Mesendoderm (in vitro differentiated cells): ENCODE results near the gene NEGR1.

ENCODE experiments used
- DNase-seq: peaks from one replicate; pipeline ENCODE4 v3.0.0; 2013
- H2AK5ac ChIP-seq: 2 replicates; pipeline ENCODE4 v1.6.1; 2013; ENCODE audit warnings: low read length, inconsistent platforms
- H2BK120ac ChIP-seq: 2 replicates; pipeline ENCODE4 v1.6.1; 2013; ENCODE audit warnings: low read depth, mild to moderate bottlenecking, low read length, moderate library complexity, mixed read lengths
- H2BK15ac ChIP-seq: replicated peaks from 2 replicates; pipeline ENCODE4 v1.6.1; 2013; ENCODE audit warnings: low read depth, mild to moderate bottlenecking, moderate library complexity
- H2BK5ac ChIP-seq: 2 replicates; pipeline ENCODE4 v1.6.1; 2013; ENCODE audit warnings: low read length, inconsistent platforms
- H3K18ac ChIP-seq: 2 replicates; pipeline ENCODE4 v1.6.1; 2013; ENCODE audit warnings: mild to moderate bottlenecking, low read length, mixed read lengths
- H3K23ac ChIP-seq: one replicate; pipeline ENCODE4 v1.6.1; 2013; ENCODE audit warnings: low read length
- H3K27ac ChIP-seq: 2 replicates; pipeline ENCODE4 v1.5.1; 2013; ENCODE audit warnings: low read depth, mild to moderate bottlenecking, inconsistent platforms, low read length, moderate library complexity
- H3K27me3 ChIP-seq: 2 replicates; pipeline ENCODE4 v1.6.1; 2013; ENCODE audit warnings: low read length, control low read depth, mild to moderate bottlenecking, inconsistent platforms; ENCODE audit not compliant: insufficient read depth, poor library complexity
- H3K36me3 ChIP-seq: 2 replicates; pipeline ENCODE4 v1.6.1; 2013; ENCODE audit warnings: low read length, inconsistent platforms; ENCODE audit not compliant: control insufficient read depth, insufficient read depth
- H3K4ac ChIP-seq: one replicate; pipeline ENCODE4 v1.6.1; 2013; ENCODE audit warnings: low read depth, mild to moderate bottlenecking, low read length, moderate library complexity
- H3K4me1 ChIP-seq: 2 replicates; pipeline ENCODE4 v1.6.1; 2013; ENCODE audit warnings: low read depth, low read length, inconsistent platforms; ENCODE audit not compliant: control insufficient read depth
- H3K4me2 ChIP-seq: 2 replicates; pipeline ENCODE4 v1.6.1; 2013; ENCODE audit warnings: low read length
- H3K4me3 ChIP-seq: 2 replicates; pipeline ENCODE4 v1.5.1; 2013; ENCODE audit warnings: mild to moderate bottlenecking, low read length
- H3K56ac ChIP-seq: one replicate; pipeline ENCODE4 v1.6.1; 2013; ENCODE audit warnings: low read length
- H3K79me1 ChIP-seq: 2 replicates; pipeline ENCODE4 v1.6.1; 2013; ENCODE audit warnings: low read length, inconsistent platforms
- H3K79me2 ChIP-seq: 2 replicates; pipeline ENCODE4 v1.6.1; 2013; ENCODE audit warnings: mild to moderate bottlenecking, low read length; ENCODE audit not compliant: control insufficient read depth, insufficient read depth
- H3K9ac ChIP-seq: 2 replicates; pipeline ENCODE4 v1.6.1; 2013; ENCODE audit warnings: low read length, inconsistent platforms
- H4K5ac ChIP-seq: one replicate; pipeline ENCODE4 v1.6.1; 2013; ENCODE audit warnings: low read length
- H4K8ac ChIP-seq: one replicate; pipeline ENCODE4 v1.6.1; 2013; ENCODE audit warnings: low read depth, mild to moderate bottlenecking, control low read depth, low read length, moderate library complexity
- WGBS: extraction: QIAGEN DNeasy Blood & Tissue Kit; methylation state at CpG from one replicate; pipeline ENCODE4 v1.1.7; 2013; ENCODE audit warnings: low lambda C conversion rate, missing lambda C conversion rate; ENCODE audit not compliant: insufficient coverage; ENCODE audit errors: extremely low coverage; 5-methylcytosine and 5-hydroxymethylcytosine counted together

Gene NEGR1

GRCh38 chr1:71986160-71986559 is 296.2 kb downstream of the NEGR1 start:
- no peaks in the 10 kb centered on the region for H3K27me3 ChIP-seq

GRCh38 chr1:71980556-71980955 is 301.8 kb downstream of the NEGR1 start:
- no CpG with 5 or more reads among the region's 1 CpG for WGBS
- no peak overlapping the region for H2AK5ac ChIP-seq
- no peak overlapping the region for H3K4ac ChIP-seq
- H3K56ac ChIP-seq: no peak overlapping the region
- no peak overlapping the region for H3K27ac ChIP-seq
- H3K27me3 ChIP-seq: no peaks in the 10 kb centered on the region
- H3K9ac ChIP-seq: no peak overlapping the region
- no peaks in the 10 kb centered on the region for H3K79me1 ChIP-seq
- no peaks in the 10 kb centered on the region for H3K36me3 ChIP-seq
- no peaks in the 10 kb centered on the region for H3K4me1 ChIP-seq
- H2BK15ac ChIP-seq: no peak overlapping the region
- no peak overlapping the region for H3K23ac ChIP-seq
- no peak overlapping the region for H3K18ac ChIP-seq
- no peak overlapping the region for H3K4me3 ChIP-seq
- H3K79me2 ChIP-seq: no peaks in the 10 kb centered on the region
- H2BK5ac ChIP-seq: no peak overlapping the region
- no peak overlapping the region for H4K5ac ChIP-seq
- no peak overlapping the region for H2BK120ac ChIP-seq
- no peak for DNase-seq
- no peak overlapping the region for H3K4me2 ChIP-seq
- no peak overlapping the region for H4K8ac ChIP-seq

More at GRCh38 chr1:71986160-71986559, 296.2 kb downstream of the NEGR1 start:
- no peak for DNase-seq
- Histone ChIP-seq H3K79me2 (no peaks in the 10 kb centered on the region), H3K4me1 (no peaks in the 10 kb centered on the region), H3K4ac (no peak overlapping the region), H4K8ac (no peak overlapping the region), H4K5ac (no peak overlapping the region), H2BK5ac (no peak overlapping the region), H3K36me3 (no peaks in the 10 kb centered on the region), H2BK120ac (no peak overlapping the region), H3K23ac (no peak overlapping the region), H2AK5ac (no peak overlapping the region), H3K27ac (no peak overlapping the region), H3K79me1 (no peaks in the 10 kb centered on the region), H2BK15ac (no peak overlapping the region), H3K18ac (no peak overlapping the region), H3K4me3 (no peak overlapping the region), H3K9ac (no peak overlapping the region), H3K4me2 (no peak overlapping the region), H3K56ac (no peak overlapping the region)
- WGBS: no CpG with 5 or more reads among the region's 3 CpGs

- Histone ChIP-seq H3K4me3 (no peak overlapping the region), H2BK120ac (no peak overlapping the region), H3K36me3 (no peaks in the 10 kb centered on the region), H3K9ac (no peak overlapping the region), H2AK5ac (no peak overlapping the region), H3K27me3 (no peaks in the 10 kb centered on the region), H3K23ac (no peak overlapping the region), H2BK5ac (no peak overlapping the region), H3K79me2 (no peaks in the 10 kb centered on the region), H4K5ac (no peak overlapping the region), H3K4ac (no peak overlapping the region), H4K8ac (no peak overlapping the region), H2BK15ac (no peak overlapping the region), H3K79me1 (no peaks in the 10 kb centered on the region), H3K4me2 (no peak overlapping the region), H3K18ac (no peak overlapping the region), H3K56ac (no peak overlapping the region), H3K27ac (no peak overlapping the region), H3K4me1 (no peaks in the 10 kb centered on the region)
- no CpG with 5 or more reads among the region's 1 CpG for WGBS
- DNase-seq: no peak
These were observed 302.5 kb downstream of the NEGR1 start for GRCh38 chr1:71979882-71980281.

GRCh38 chr1:71967670-71968069 is 314.7 kb downstream of the NEGR1 start:
- Histone ChIP-seq H2BK120ac (no peak overlapping the region), H3K18ac (no peak overlapping the region), H4K5ac (no peak overlapping the region), H3K4me1 (no peaks in the 10 kb centered on the region), H4K8ac (no peak overlapping the region), H3K79me1 (no peaks in the 10 kb centered on the region), H3K23ac (no peak overlapping the region), H3K4me2 (no peak overlapping the region), H2BK5ac (no peak overlapping the region), H3K4ac (no peak overlapping the region), H3K79me2 (no peaks in the 10 kb centered on the region), H2AK5ac (no peak overlapping the region), H3K9ac (no peak overlapping the region), H3K36me3 (no peaks in the 10 kb centered on the region), H3K27ac (no peak overlapping the region), H3K4me3 (no peak overlapping the region), H3K56ac (no peak overlapping the region), H2BK15ac (no peak overlapping the region), H3K27me3 (no peaks in the 10 kb centered on the region)
- no CpG with 5 or more reads among the region's 2 CpGs for WGBS
- no peak for DNase-seq

GRCh38 chr1:71964188-71964587 is 318.2 kb downstream of the NEGR1 start:
- no peak overlapping the region for H2BK15ac ChIP-seq
- no CpG with 5 or more reads among the region's 6 CpGs for WGBS
- DNase-seq: peak; percentile 95

GRCh38 chr1:71956613-71957285 is 325.6 kb downstream of the NEGR1 start:
- Histone ChIP-seq H3K4me3 (no peak overlapping the region), H3K4me1 (no peaks in the 10 kb centered on the region), H2BK15ac (no peak overlapping the region), H3K18ac (no peak overlapping the region), H3K79me1 (no peaks in the 10 kb centered on the region), H2BK5ac (no peak overlapping the region), H4K8ac (no peak overlapping the region), H3K4ac (no peak overlapping the region), H2AK5ac (no peak overlapping the region), H3K4me2 (no peak overlapping the region), H3K27ac (no peak overlapping the region), H2BK120ac (no peak overlapping the region), H3K27me3 (no peaks in the 10 kb centered on the region), H3K36me3 (no peaks in the 10 kb centered on the region), H3K56ac (no peak overlapping the region), H3K23ac (no peak overlapping the region), H4K5ac (no peak overlapping the region), H3K79me2 (no peaks in the 10 kb centered on the region), H3K9ac (no peak overlapping the region)
- no peak for DNase-seq
- WGBS: no CpG with 5 or more reads among the region's 2 CpGs

More at GRCh38 chr1:71964188-71964587, 318.2 kb downstream of the NEGR1 start:
- Histone ChIP-seq H3K4me3 (no peak overlapping the region), H4K5ac (no peak overlapping the region), H2AK5ac (no peak overlapping the region), H3K27me3 (no peaks in the 10 kb centered on the region), H3K9ac (no peak overlapping the region), H3K36me3 (no peaks in the 10 kb centered on the region), H3K4me2 (no peak overlapping the region), H2BK5ac (no peak overlapping the region), H3K27ac (no peak overlapping the region), H3K79me2 (no peaks in the 10 kb centered on the region), H3K79me1 (no peaks in the 10 kb centered on the region), H3K23ac (no peak overlapping the region), H2BK120ac (no peak overlapping the region), H3K4me1 (no peaks in the 10 kb centered on the region), H3K18ac (no peak overlapping the region), H3K56ac (no peak overlapping the region), H4K8ac (no peak overlapping the region), H3K4ac (no peak overlapping the region)
